HEK293 (cell line): ENCODE data around the gene ZNF28.
"Not testable (repeated sequence)": the region's sequence is repeated elsewhere in the genome, so short reads cannot be mapped to it uniquely, and the experiment has no call there.

Experiments used
- CTCF ChIA-PET: fragments of 350-600 bp; formaldehyde crosslinking; extraction: SDS; loops from one replicate; lab custom pipeline; 2021; ENCODE audit warnings: antibody characterized with exemption; lab: Yijun Ruan, JAX
- POLR2A ChIA-PET: fragments of 300-600 bp; formaldehyde crosslinking; extraction: SDS; loops from one replicate; lab custom pipeline; 2020; ENCODE audit warnings: antibody characterized with exemption, inconsistent platforms; lab: Yijun Ruan, JAX
- H3K27ac ChIP-seq: fragments of 200-500 bp; sonication (Bioruptor generic); 2 replicates; pipeline ENCODE4 v1.5.1; 2014; ENCODE audit warnings: low read depth, low read length, control low read depth, inconsistent platforms; ENCODE audit errors: extremely low read depth
- H3K36me3 ChIP-seq, 2 experiments: fragments of 200-500 bp in 1 of 2; sonication (Bioruptor generic) in 1 of 2; 1 replicate in 1 of 2; 2 replicates in 1 of 2; pipeline ENCODE4 v1.5.1; 2014 to 2017; ENCODE audit warnings: inconsistent platforms in 2 of 2, low read length in 2 of 2; ENCODE audit not compliant: control insufficient read depth in 2 of 2, insufficient read depth in 1 of 2
- H3K4me1 ChIP-seq: fragments of 200-500 bp; sonication (Bioruptor generic); 2 replicates; pipeline ENCODE4 v1.5.1; 2014; ENCODE audit warnings: mild to moderate bottlenecking, low read length, inconsistent platforms; ENCODE audit not compliant: control insufficient read depth, insufficient read depth
- H3K4me3 ChIP-seq: 2 replicates; pipeline ENCODE4 v1.5.1; 2011; ENCODE audit warnings: low read depth, mild to moderate bottlenecking, control low read depth, low read length, moderate library complexity
- H3K9me3 ChIP-seq: fragments of 200-500 bp; sonication (Bioruptor generic); 2 replicates; pipeline ENCODE4 v1.5.1; 2014; ENCODE audit warnings: low read depth, low read length, inconsistent platforms; ENCODE audit not compliant: control insufficient read depth, insufficient read depth
- AEBP2 ChIP-seq: fragments of 450-650 bp; formaldehyde crosslinking; IDR thresholded peaks from 2 replicates; pipeline ENCODE4 v1.5.1; 2016; ENCODE audit warnings: missing biosample characterization, missing genetic modification characterization, borderline replicate concordance
- KLF1 ChIP-seq: fragments of 450-650 bp; formaldehyde crosslinking; IDR thresholded peaks from 2 replicates; pipeline ENCODE4 v1.5.1; 2016; ENCODE audit warnings: missing biosample characterization, missing genetic modification characterization
- RBAK ChIP-seq: fragments of 450-650 bp; formaldehyde crosslinking; IDR thresholded peaks from 2 replicates; pipeline ENCODE4 v1.5.1; 2016; ENCODE audit warnings: missing biosample characterization, missing genetic modification characterization
- ZBTB7A ChIP-seq: fragments of 450-650 bp; formaldehyde crosslinking; IDR thresholded peaks from 2 replicates; pipeline ENCODE4 v1.5.1; 2016; ENCODE audit warnings: low read depth, missing biosample characterization, missing genetic modification characterization
- ZEB2 ChIP-seq: fragments of 450-650 bp; formaldehyde crosslinking; IDR thresholded peaks from 2 replicates; pipeline ENCODE4 v1.5.1; 2016; ENCODE audit warnings: missing biosample characterization, missing genetic modification characterization
- ZNF112 ChIP-seq: fragments of 450-650 bp; formaldehyde crosslinking; IDR thresholded peaks from 2 replicates; pipeline ENCODE4 v1.5.0; 2017; ENCODE audit warnings: missing biosample characterization, missing genetic modification characterization
- ZNF132 ChIP-seq: fragments of 450-650 bp; formaldehyde crosslinking; IDR thresholded peaks from 2 replicates; pipeline ENCODE4 v1.5.1; 2017; ENCODE audit warnings: missing biosample characterization, missing genetic modification characterization, borderline replicate concordance
- ZNF354C ChIP-seq: fragments of 450-650 bp; formaldehyde crosslinking; IDR thresholded peaks from 2 replicates; pipeline ENCODE4 v1.5.1; 2016; ENCODE audit warnings: missing biosample characterization, missing genetic modification characterization, low read depth, borderline replicate concordance
- ZNF362 ChIP-seq: fragments of 450-650 bp; formaldehyde crosslinking; IDR thresholded peaks from 2 replicates; pipeline ENCODE4 v1.5.1; 2016; ENCODE audit warnings: missing biosample characterization, missing genetic modification characterization
- ZNF394 ChIP-seq: fragments of 450-650 bp; formaldehyde crosslinking; IDR thresholded peaks from 2 replicates; pipeline ENCODE4 v1.5.1; 2016; ENCODE audit warnings: missing biosample characterization, missing genetic modification characterization, mild to moderate bottlenecking, moderate library complexity, borderline replicate concordance
- ZNF514 ChIP-seq: fragments of 450-650 bp; formaldehyde crosslinking; IDR thresholded peaks from 2 replicates; pipeline ENCODE4 v1.5.1; 2016; ENCODE audit warnings: missing biosample characterization, missing genetic modification characterization
- ZNF529 ChIP-seq: fragments of 450-650 bp; formaldehyde crosslinking; IDR thresholded peaks from 2 replicates; pipeline ENCODE4 v1.5.1; 2017; ENCODE audit warnings: missing genetic modification characterization, missing biosample characterization; ENCODE audit not compliant: insufficient replicate concordance
- ZNF596 ChIP-seq: fragments of 450-650 bp; IDR thresholded peaks from 2 replicates; pipeline ENCODE4 v1.5.0; 2018; ENCODE audit warnings: missing biosample characterization, mild to moderate bottlenecking, missing genetic modification characterization, moderate library complexity
- ZNF600 ChIP-seq: fragments of 450-650 bp; formaldehyde crosslinking; IDR thresholded peaks from 2 replicates; pipeline ENCODE4 v1.5.1; 2016; ENCODE audit warnings: missing biosample characterization, missing genetic modification characterization
- ZNF621 ChIP-seq: fragments of 450-650 bp; formaldehyde crosslinking; IDR thresholded peaks from 2 replicates; pipeline ENCODE4 v1.5.1; 2017; ENCODE audit warnings: missing biosample characterization, missing genetic modification characterization
- ZNF626 ChIP-seq: fragments of 450-650 bp; sonication (Bioruptor Pico); formaldehyde crosslinking; IDR thresholded peaks from 2 replicates; pipeline ENCODE4 v1.5.1; 2018; ENCODE audit warnings: missing biosample characterization, missing genetic modification characterization, inconsistent platforms
- ZNF639 ChIP-seq: fragments of 450-650 bp; formaldehyde crosslinking; IDR thresholded peaks from 2 replicates; pipeline ENCODE4 v1.5.1; 2016; ENCODE audit warnings: missing biosample characterization, missing genetic modification characterization
- ZNF660 ChIP-seq: fragments of 450-650 bp; IDR thresholded peaks from 2 replicates; pipeline ENCODE4 v1.5.1; 2018; ENCODE audit warnings: missing biosample characterization, mild to moderate bottlenecking, missing genetic modification characterization
- ZNF692 ChIP-seq: fragments of 450-650 bp; formaldehyde crosslinking; IDR thresholded peaks from 2 replicates; pipeline ENCODE4 v1.5.1; 2016; ENCODE audit warnings: missing biosample characterization, missing genetic modification characterization
- ZNF747 ChIP-seq: fragments of 450-650 bp; formaldehyde crosslinking; IDR thresholded peaks from 2 replicates; pipeline ENCODE4 v1.5.1; 2016; ENCODE audit warnings: missing biosample characterization, missing genetic modification characterization
- ZNF76 ChIP-seq: fragments of 450-650 bp; formaldehyde crosslinking; IDR thresholded peaks from 2 replicates; pipeline ENCODE4; 2016; ENCODE audit warnings: low read depth, missing biosample characterization, missing genetic modification characterization, borderline replicate concordance
- ZNF837 ChIP-seq: fragments of 450-650 bp; formaldehyde crosslinking; IDR thresholded peaks from 2 replicates; pipeline ENCODE4 v1.5.1; 2016; ENCODE audit warnings: missing biosample characterization, missing genetic modification characterization

ZNF28 gene

GRCh38 chr19:52786078-52786463 is 35.4 kb downstream of the ZNF28 start:
- POLR2A ChIA-PET = no interaction called here
- no peak for TF ChIP-seq ZNF621 (tag by site-specific recombination)
- no peak for TF ChIP-seq ZNF529
- TF ChIP-seq KLF1 = no peak
- TF ChIP-seq RBAK (tag by site-specific recombination) = no peak
- no peak for TF ChIP-seq ZNF514 (tag by site-specific recombination)
- no peak for TF ChIP-seq ZNF639 (tag by site-specific recombination)
- no peak for TF ChIP-seq ZNF692
- no peak for TF ChIP-seq AEBP2 (tag by site-specific recombination)
- TF ChIP-seq ZNF394 (tag by site-specific recombination) = no peak
- no peak for TF ChIP-seq ZNF837 (tag by site-specific recombination)
- no peak for TF ChIP-seq ZNF660 (tag by site-specific recombination)
- TF ChIP-seq ZNF626 (tag by site-specific recombination) = no peak
- TF ChIP-seq ZEB2 = no peak
- TF ChIP-seq ZNF354C = no peak
- no peak for TF ChIP-seq ZBTB7A (tag by site-specific recombination)
- TF ChIP-seq ZNF600 (tag by site-specific recombination) = no peak
- no peak for TF ChIP-seq ZNF132 (tag by site-specific recombination)
- no peak for TF ChIP-seq ZNF112 (tag by site-specific recombination)
- TF ChIP-seq ZNF76 (tag by site-specific recombination) = no peak
- TF ChIP-seq, all 188 proteins: peak for 0
- CTCF ChIA-PET = no interaction called here
- Histone ChIP-seq H3K9me3 (no peaks in the 10 kb centered on the region), H3K27ac (no peak overlapping the region), H3K36me3 (no peaks in the 10 kb centered on the region), H3K4me3 (peak overlapping the region; percentile 53), H3K4me1 (no peaks in the 10 kb centered on the region)

- Histone ChIP-seq H3K4me1 (no peaks in the 10 kb centered on the region), H3K9me3 (no peaks in the 10 kb centered on the region), H3K27ac (no peak overlapping the region), H3K36me3 (no peaks in the 10 kb centered on the region), H3K4me3 (no peak overlapping the region)
- TF ChIP-seq ZNF362 (no peak), ZNF596 (no peak), ZNF747 (tag by site-specific recombination) (no peak)
- ChIA-PET CTCF (interaction anchor here (0.6 to 0.7 kb wide), 2 partner anchors 241 to 645 kb away, joined by 3 read pairs; no protein-coding TSS in a partner anchor), POLR2A (no interaction called here)
Measured at GRCh38 chr19:52785506-52785905, 35.9 kb downstream of the ZNF28 start.

- H3K9me3 ChIP-seq, H3K4me1 ChIP-seq, H3K36me3 ChIP-seq, H3K4me3 ChIP-seq, POLR2A ChIA-PET, H3K27ac ChIP-seq, CTCF ChIA-PET: not testable (repeated sequence)
Measured at GRCh38 chr19:52782864-52783263, 38.6 kb downstream of the ZNF28 start.
